Ovary (tissue), 9 donors: ENCODE measurements around the gene CD86. TPM values are rescaled to one million over a fixed set of nuclear protein-coding genes. Genes with fewer than 3 reads are reported as not detected.

Experiments used
- DNase-seq, 5 donors: peaks; one replicate each; pipeline ENCODE4 v3.0.0-alpha.2; 2019 to 2020
- H3K27ac ChIP-seq, 2 donors: fragments of 200-600 bp; one replicate each; pipeline versions ENCODE4 v1.5.1 to v1.8.0; 2019 to 2022
- H3K27me3 ChIP-seq: fragments of 200-600 bp; one replicate; pipeline ENCODE4 v1.8.0; 2022
- H3K36me3 ChIP-seq: fragments of 200-600 bp; sonication (generic); one replicate; pipeline ENCODE4 v1.5.1; 2019
- H3K4me1 ChIP-seq: one replicate; pipeline ENCODE4 v1.8.1; 2013; ENCODE audit warnings: mild to moderate bottlenecking, moderate library complexity; ENCODE audit not compliant: insufficient read depth
- H3K4me3 ChIP-seq: fragments of 200-600 bp; sonication (generic); one replicate; pipeline ENCODE4 v1.5.1; 2017
- H3K9me3 ChIP-seq, 2 donors: fragments of 200-600 bp in 1 of 2; sonication (generic) in 1 of 2; one replicate each; pipeline versions ENCODE4 v1.5.1 to v1.8.1; 2013 to 2019; ENCODE audit warnings: mild to moderate bottlenecking in 1 of 2, moderate library complexity in 1 of 2
- CTCF ChIP-seq, 3 donors: fragments of 450-650 bp in 2 of 3; fragments of 200-600 bp in 1 of 3; IDR thresholded peaks; one replicate each; pipeline versions ENCODE4 v1.5.1 to v1.8.0; 2016 to 2022; ENCODE audit warnings: antibody characterized with exemption in 3 of 3, mild to moderate bottlenecking in 1 of 3
- EP300 ChIP-seq: sonication (generic); formaldehyde crosslinking; IDR thresholded peaks from one replicate; pipeline ENCODE4 v1.6.1; 2017; ENCODE audit warnings: antibody characterized with exemption
- POLR2A ChIP-seq: fragments of 450-650 bp; IDR thresholded peaks from one replicate; pipeline ENCODE4 v1.6.1; 2017; ENCODE audit warnings: antibody characterized with exemption, mild to moderate bottlenecking, moderate library complexity
- WGBS, 3 donors: extraction: QIAGEN DNeasy Blood & Tissue Kit in 1 of 3; methylation state at CpG; one replicate each; pipeline versions ENCODE4 v1.1.5 to v1.1.7; 2013 to 2017; 5-methylcytosine and 5-hydroxymethylcytosine counted together
- intact Hi-C, 4 donors: fragments of 100-400 bp; cut with DNase I; formaldehyde crosslinking; loops; one replicate each; pipeline versions ENCODE4 v1.11.0 to v1.15.1; 2022 to 2023
- polyA plus RNA-seq, 2 donors: library from polyadenylated mRNA; stranded (reverse); fragments of 200-250 nt in 1 of 2; fragments of 350-450 nt in 1 of 2; fragmentation: Illumina TruSeq in 1 of 2; extraction: RNeasy Lipid Tissue Mini Kit (QIAGEN cat#74804) in 1 of 2; gene quantifications; one replicate each; pipeline ENCODE4 v1.2.3, GENCODE V29; 2013 to 2014
- total RNA-seq, 7 donors: library from RNA; depleted of rRNA in 2 of 7; stranded (reverse); fragments of >200 nt in 2 of 7; fragmentation: NEBNext Ultra II Directional in 3 of 7; extraction: Animal tissue kit (Norgen Biotek cat#: 25700) in 3 of 7; gene quantifications; one replicate each; pipeline versions ENCODE4 v1.1.0 to v1.2.4, GENCODE V29; 2016 to 2023
- donor health status: DM: no; HTN: no; CAD: no; lungs with moderate emphysema.
- donor health status: DM: no; HTN: no; CAD: no.
- donor health status: Bipolar disorder and iron deficiency.
- donor health status: DM: yes; HTN: yes; CAD: no.
- donor health status: DM: no; HTN: no; CAD: no.
- donor health status: DM: yes; HTN: yes; CAD: no.

CD86 gene
- total and polyA plus RNA-seq, 9 donors, result 0.85 to 8.7 (median 3.5) TPM

GRCh38 chr3:122097141-122097540 lies 42.0 kb downstream of the CD86 start:
- H3K4me3 ChIP-seq, result no peak overlapping the region
- no peaks in the 10 kb centered on the region for H3K4me1 ChIP-seq
- no peak overlapping the region for H3K27ac ChIP-seq
- intact Hi-C loops, result no loop called here
- no peaks in the 10 kb centered on the region for H3K27me3 ChIP-seq
- no peak for TF ChIP-seq POLR2A
- TF ChIP-seq CTCF (IDR thresholded peaks at IDR 0.05), result no peak
- no peak for TF ChIP-seq EP300
- no peaks in the 10 kb centered on the region for H3K9me3 ChIP-seq
- H3K36me3 ChIP-seq, result no peaks in the 10 kb centered on the region
- no peak for DNase-seq
- WGBS, 3 donors, result 21 to 49% (median 31%) methylated on average over 3 of the region's 3 CpGs

GRCh38 chr3:122098611-122099010 lies 43.4 kb downstream of the CD86 start:
- Histone ChIP-seq H3K27me3 (no peaks in the 10 kb centered on the region), H3K4me1 (no peaks in the 10 kb centered on the region), H3K4me3 (no peak overlapping the region), H3K36me3 (no peaks in the 10 kb centered on the region), H3K9me3 (no peaks in the 10 kb centered on the region), H3K27ac (no peak overlapping the region)
- DNase-seq, result no peak
- TF ChIP-seq CTCF (IDR thresholded peaks at IDR 0.05) (no peak), POLR2A (no peak), EP300 (no peak)
- 84 to 95% (median 91%) methylated on average over 2 of the region's 2 CpGs for WGBS, 3 donors
- intact Hi-C loops, result no loop called here

GRCh38 chr3:122099255-122099654 lies 44.1 kb downstream of the CD86 start:
- Histone ChIP-seq H3K27ac (no peak overlapping the region), H3K27me3 (no peaks in the 10 kb centered on the region), H3K4me3 (no peak overlapping the region), H3K36me3 (no peaks in the 10 kb centered on the region), H3K9me3 (no peaks in the 10 kb centered on the region), H3K4me1 (no peaks in the 10 kb centered on the region)
- no peak for DNase-seq
- intact Hi-C loops, result no loop called here
- 87 to 91% (median 90%) methylated on average over 2 of the region's 2 CpGs for WGBS, 3 donors
- no peak for TF ChIP-seq EP300
- TF ChIP-seq POLR2A, result no peak
- no peak for TF ChIP-seq CTCF (IDR thresholded peaks at IDR 0.05)

DNA sequence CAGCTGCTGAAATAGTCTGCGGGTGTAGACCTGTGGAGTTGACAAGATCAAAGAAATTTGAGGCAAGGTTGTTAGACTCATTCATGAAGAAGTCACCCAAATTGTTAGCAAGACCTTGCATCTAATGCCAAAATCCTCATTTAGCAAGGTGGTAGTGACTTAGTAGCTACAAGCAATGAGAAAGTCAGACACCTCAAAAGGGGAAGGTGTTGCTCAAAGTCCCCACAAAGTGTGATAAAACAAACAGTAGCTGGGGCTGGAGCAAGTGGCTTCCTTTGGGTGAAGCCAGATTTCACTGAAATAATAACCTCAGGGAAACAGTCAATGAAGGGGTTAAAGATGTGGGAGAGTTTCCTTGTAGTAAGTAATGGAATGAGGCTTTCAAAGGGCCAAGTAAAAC lies 44.9 kb downstream of the CD86 start:
- H3K27ac ChIP-seq, result no peak overlapping the region
- intact Hi-C loops, result loop anchor here in 1 of 4 donors (10.0 kb wide), 1 partner anchor 585 kb away; the partner anchor contains the start of gene PARP14

More for the DNA sequence above, 44.9 kb downstream of the CD86 start:
- Histone ChIP-seq H3K4me3 (no peak overlapping the region), H3K9me3 (no peaks in the 10 kb centered on the region), H3K36me3 (no peaks in the 10 kb centered on the region), H3K27me3 (no peaks in the 10 kb centered on the region), H3K4me1 (no peaks in the 10 kb centered on the region)
- WGBS, 3 donors, result 63 to 77% (median 73%) methylated on average over 1 of the region's 1 CpG
- TF ChIP-seq POLR2A (no peak), EP300 (no peak), CTCF (IDR thresholded peaks at IDR 0.05) (no peak)
- DNase-seq, result no peak
